Right lobe of liver (tissue), 6 donors: Measurements from ENCODE around the gene IGLL1. TPM values are rescaled to one million over a fixed set of nuclear protein-coding genes. Genes with fewer than 3 reads are reported as not detected.

Experiments
- ATAC-seq, 4 donors: fragments of 200-7000 bp; cut with Tn5 transposase; one replicate each; pipeline ENCODE4 v1.9.1; 2020; ENCODE audit warnings: mild to moderate bottlenecking in 4 of 4, moderate library complexity in 4 of 4
- DNase-seq, 3 donors: peaks; one replicate each; pipeline ENCODE4 v3.0.0-alpha.2; 2020
- H3K27ac ChIP-seq, 3 donors: fragments of 200-600 bp; one replicate each; pipeline ENCODE4 v1.8.0; 2022
- H3K27me3 ChIP-seq, 2 donors: fragments of 200-600 bp; one replicate each; pipeline ENCODE4 v1.8.0; 2022
- H3K36me3 ChIP-seq, 4 donors: fragments of 200-600 bp; sonication (generic) in 1 of 4; one replicate each; pipeline versions ENCODE4 v1.5.1 to v1.8.0; 2017 to 2022; ENCODE audit warnings: control low read depth in 1 of 4
- H3K4me1 ChIP-seq, 4 donors: fragments of 200-600 bp; sonication (generic) in 1 of 4; one replicate each; pipeline versions ENCODE4 v1.5.1 to v1.8.0; 2017 to 2022; ENCODE audit warnings: control low read depth in 1 of 4
- H3K4me3 ChIP-seq, 3 donors: fragments of 200-600 bp; one replicate each; pipeline ENCODE4 v1.8.0; 2022
- H3K9me3 ChIP-seq, 4 donors: fragments of 200-600 bp; sonication (generic) in 1 of 4; one replicate each; pipeline versions ENCODE4 v1.5.1 to v1.8.0; 2017 to 2022; ENCODE audit warnings: control low read depth in 1 of 4
- POLR2A ChIP-seq: fragments of 450-650 bp; IDR thresholded peaks from one replicate; pipeline ENCODE4 v1.6.1; 2017; ENCODE audit warnings: antibody characterized with exemption, mild to moderate bottlenecking
- WGBS: methylation state at CpG from one replicate; pipeline ENCODE4 v1.1.6; 2018; ENCODE audit warnings: low coverage, low lambda C conversion rate; ENCODE audit not compliant: insufficient coverage; ENCODE audit errors: missing lambda C conversion rate; 5-methylcytosine and 5-hydroxymethylcytosine counted together
- intact Hi-C, 2 donors: fragments of 100-400 bp; cut with DNase I; formaldehyde crosslinking; loops; one replicate each; pipeline versions ENCODE4 v1.11.2 to v1.14.1; 2022
- total RNA-seq, 6 experiments: library from RNA; depleted of rRNA in 2 of 6; stranded (reverse); fragments of >200 nt in 2 of 6; fragmentation: NEBNext Ultra II Directional in 3 of 6; extraction: Animal tissue kit (Norgen Biotek cat#: 25700) in 3 of 6; gene quantifications; one replicate each; pipeline versions ENCODE4 v1.1.0 to v1.2.4, GENCODE V29; 2016 to 2023
- TF ChIP-seq, protein P1 (sequence below), 4 donors: fragments of 200-600 bp in 3 of 4; fragments of 450-650 bp in 1 of 4; IDR thresholded peaks; one replicate each; pipeline versions ENCODE4 v1.5.1 to v1.8.0; 2016 to 2022; ENCODE audit warnings: antibody characterized with exemption in 4 of 4, mild to moderate bottlenecking in 2 of 4
- donor health status: DM: no; HTN: yes; CAD: no.
- donor health status: DM: no; HTN: no; CAD: no.
- donor health status: DM: no; HTN: no; CAD: no.
- donor health status: DM: no; HTN: yes; CAD: no.
- donor health status: DM: no; HTN: yes; CAD: no.

IGLL1 gene
- total RNA-seq, 6 experiments from 2014 or later: not detected

DNA sequence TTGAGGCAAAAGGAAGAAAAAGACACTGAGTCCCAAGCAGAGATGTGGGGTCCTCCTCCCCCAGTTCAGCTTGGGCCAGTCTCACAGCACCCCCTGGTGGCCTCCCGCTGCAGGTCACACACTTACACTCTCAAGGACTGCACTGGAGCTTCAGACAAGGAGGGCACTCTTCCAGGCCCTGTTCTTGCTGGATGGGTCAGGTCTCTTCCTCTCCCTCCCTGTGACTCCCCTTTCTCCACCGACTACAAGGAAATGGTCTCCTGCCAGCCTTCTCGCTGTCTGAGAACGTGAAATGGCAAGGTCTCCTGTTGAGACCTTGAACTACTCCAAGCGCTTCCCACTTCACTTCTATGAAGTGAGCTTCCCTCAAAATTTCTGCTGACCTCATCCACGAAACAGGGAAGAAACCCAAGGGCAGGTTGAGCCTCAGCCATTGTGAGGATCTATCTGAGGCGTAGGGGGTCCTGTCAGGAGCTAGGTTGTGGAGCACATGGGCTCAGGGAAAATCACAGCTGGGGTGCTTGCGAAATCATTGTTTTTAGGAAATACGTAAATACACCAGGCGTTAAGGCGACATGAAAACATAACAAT lies 11.2 kb upstream of the IGLL1 start:
- H3K4me3 ChIP-seq: no peak overlapping the region
- H3K4me1 ChIP-seq: no peaks in the 10 kb centered on the region
- intact Hi-C loops: loop anchor here in 1 of 2 donors (5.0 kb wide), 1 partner anchor 44 kb away; no protein-coding TSS in a partner anchor
- no peaks in the 10 kb centered on the region for H3K9me3 ChIP-seq
- 36% methylated on average over 6 of the region's 11 CpGs for WGBS
- TF ChIP-seq, protein P1, sequence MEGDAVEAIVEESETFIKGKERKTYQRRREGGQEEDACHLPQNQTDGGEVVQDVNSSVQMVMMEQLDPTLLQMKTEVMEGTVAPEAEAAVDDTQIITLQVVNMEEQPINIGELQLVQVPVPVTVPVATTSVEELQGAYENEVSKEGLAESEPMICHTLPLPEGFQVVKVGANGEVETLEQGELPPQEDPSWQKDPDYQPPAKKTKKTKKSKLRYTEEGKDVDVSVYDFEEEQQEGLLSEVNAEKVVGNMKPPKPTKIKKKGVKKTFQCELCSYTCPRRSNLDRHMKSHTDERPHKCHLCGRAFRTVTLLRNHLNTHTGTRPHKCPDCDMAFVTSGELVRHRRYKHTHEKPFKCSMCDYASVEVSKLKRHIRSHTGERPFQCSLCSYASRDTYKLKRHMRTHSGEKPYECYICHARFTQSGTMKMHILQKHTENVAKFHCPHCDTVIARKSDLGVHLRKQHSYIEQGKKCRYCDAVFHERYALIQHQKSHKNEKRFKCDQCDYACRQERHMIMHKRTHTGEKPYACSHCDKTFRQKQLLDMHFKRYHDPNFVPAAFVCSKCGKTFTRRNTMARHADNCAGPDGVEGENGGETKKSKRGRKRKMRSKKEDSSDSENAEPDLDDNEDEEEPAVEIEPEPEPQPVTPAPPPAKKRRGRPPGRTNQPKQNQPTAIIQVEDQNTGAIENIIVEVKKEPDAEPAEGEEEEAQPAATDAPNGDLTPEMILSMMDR (IDR thresholded peaks at IDR 0.05): peak; percentile 69 to 88 (median 86)
- TF ChIP-seq POLR2A: no peak
- H3K36me3 ChIP-seq: no peaks in the 10 kb centered on the region
- H3K27me3 ChIP-seq: no peaks in the 10 kb centered on the region
- peak; percentile 84 to 89 (median 86) for ATAC-seq
- DNase-seq: peak; percentile 64 to 72 (median 67)
- no peak overlapping the region for H3K27ac ChIP-seq

DNA sequence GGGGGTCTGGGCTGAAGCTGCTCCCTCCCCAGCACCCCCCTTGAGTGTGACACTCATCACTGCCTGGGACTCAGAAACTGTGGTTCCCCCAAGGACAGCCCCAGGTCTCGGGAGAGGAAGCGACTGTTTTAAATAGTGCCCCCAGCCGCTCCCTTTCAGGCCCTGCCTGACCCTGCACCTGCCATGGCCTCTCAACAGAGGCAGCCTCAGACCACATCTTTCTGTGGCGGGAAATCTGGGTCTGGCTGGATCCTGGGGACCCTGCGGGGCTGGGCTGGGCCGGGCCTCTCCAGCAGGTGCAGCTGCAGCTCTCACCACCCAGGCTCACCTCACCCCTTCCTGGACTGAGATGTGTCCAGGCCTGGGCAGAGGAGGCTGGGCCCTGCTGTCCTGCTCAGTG lies 3.7 kb upstream of the IGLL1 start:
- Histone ChIP-seq H3K4me1 (no peaks in the 10 kb centered on the region), H3K4me3 (no peak overlapping the region), H3K27ac (no peak overlapping the region), H3K27me3 (no peaks in the 10 kb centered on the region), H3K9me3 (no peaks in the 10 kb centered on the region), H3K36me3 (no peaks in the 10 kb centered on the region)
- intact Hi-C loops: no loop called here
- DNase-seq: peak in 1 of 3 donors; percentile 43
- ATAC-seq: no peak
- 69% methylated on average over 4 of the region's 6 CpGs for WGBS
- TF ChIP-seq, protein P1 (IDR thresholded peaks at IDR 0.05): no peak
- TF ChIP-seq POLR2A: no peak

DNA sequence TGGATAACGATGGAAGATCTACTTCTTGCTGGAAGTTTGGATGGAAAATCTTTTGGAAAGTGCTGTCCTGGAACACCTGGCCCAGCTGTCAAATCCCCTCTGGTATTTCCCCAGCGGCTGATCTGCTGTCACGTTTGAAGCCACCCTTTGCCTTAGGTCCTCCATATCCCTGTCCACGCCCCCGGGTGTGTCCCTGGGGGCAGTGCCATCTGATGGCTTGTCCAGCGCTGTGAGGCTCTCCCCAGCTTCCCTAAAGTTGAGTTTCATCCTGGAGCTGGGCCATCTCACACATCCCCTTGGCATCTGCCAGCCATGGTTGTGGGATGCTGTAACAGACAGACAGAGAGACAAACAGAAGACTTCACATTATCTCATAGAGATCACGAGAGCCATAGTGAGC lies 3.1 kb upstream of the IGLL1 start:
- Histone ChIP-seq H3K4me3 (no peak overlapping the region), H3K4me1 (no peaks in the 10 kb centered on the region), H3K9me3 (no peaks in the 10 kb centered on the region), H3K27ac (no peak overlapping the region), H3K27me3 (no peaks in the 10 kb centered on the region), H3K36me3 (no peaks in the 10 kb centered on the region)
- no peak for ATAC-seq
- no peak for DNase-seq
- 82% methylated on average over 7 of the region's 7 CpGs for WGBS
- intact Hi-C loops: no loop called here
- no peak for TF ChIP-seq POLR2A
- TF ChIP-seq, protein P1 (IDR thresholded peaks at IDR 0.05): no peak

DNA sequence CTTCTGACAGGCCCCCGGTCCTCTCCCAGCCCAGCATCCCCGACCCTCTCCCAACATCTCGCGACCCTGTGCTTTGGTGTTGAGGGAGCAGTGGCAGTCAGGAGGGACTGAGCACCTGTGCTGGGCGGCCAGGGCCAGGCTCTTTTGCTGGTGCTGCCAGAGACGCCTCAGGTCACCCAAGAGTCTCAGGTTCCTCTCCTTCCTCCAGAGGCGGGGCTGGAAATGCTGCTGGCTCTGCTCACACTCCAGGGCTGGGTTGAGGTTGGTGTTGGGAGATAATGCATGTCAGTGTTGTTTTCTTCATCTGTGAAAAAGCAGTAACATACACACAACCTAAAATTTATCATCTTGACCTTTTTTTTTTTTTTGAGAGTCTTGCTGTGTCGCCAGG lies 1.2 kb upstream of the IGLL1 start:
- H3K27me3 ChIP-seq: no peaks in the 10 kb centered on the region
- TF ChIP-seq, protein P1 (IDR thresholded peaks at IDR 0.05): no peak
- no peak for TF ChIP-seq POLR2A
- no peak overlapping the region for H3K27ac ChIP-seq
- WGBS: 49% methylated on average over 5 of the region's 8 CpGs
- ATAC-seq (no peak), DNase-seq (no peak)
- no peak overlapping the region for H3K4me3 ChIP-seq
- H3K36me3 ChIP-seq: no peaks in the 10 kb centered on the region
- intact Hi-C loops: no loop called here
- H3K9me3 ChIP-seq: no peaks in the 10 kb centered on the region
- no peaks in the 10 kb centered on the region for H3K4me1 ChIP-seq
